ENCODE measurements around the gene TMEM221. TPM values are rescaled to one million over a fixed set of nuclear protein-coding genes. Genes with fewer than 3 reads are reported as not detected.

The TMEM221 gene
- total and polyA plus RNA-seq, 9 of the 15 experiments (the other 6 are each of a cell fraction or from before 2014, with no cell fraction given), result 0.06 to 0.35 TPM; not detected in 7

- TF ChIP-seq, protein P1, sequence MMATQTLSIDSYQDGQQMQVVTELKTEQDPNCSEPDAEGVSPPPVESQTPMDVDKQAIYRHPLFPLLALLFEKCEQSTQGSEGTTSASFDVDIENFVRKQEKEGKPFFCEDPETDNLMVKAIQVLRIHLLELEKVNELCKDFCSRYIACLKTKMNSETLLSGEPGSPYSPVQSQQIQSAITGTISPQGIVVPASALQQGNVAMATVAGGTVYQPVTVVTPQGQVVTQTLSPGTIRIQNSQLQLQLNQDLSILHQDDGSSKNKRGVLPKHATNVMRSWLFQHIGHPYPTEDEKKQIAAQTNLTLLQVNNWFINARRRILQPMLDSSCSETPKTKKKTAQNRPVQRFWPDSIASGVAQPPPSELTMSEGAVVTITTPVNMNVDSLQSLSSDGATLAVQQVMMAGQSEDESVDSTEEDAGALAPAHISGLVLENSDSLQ (IDR thresholded peaks at IDR 0.05), result peak; percentile 82
- peak; percentile 63; the same call in 1 of the 2 replicates for TF ChIP-seq KLF1 (tag; IDR thresholded peaks at IDR 0.05)
- peak; percentile 65 for TF ChIP-seq JUND (IDR thresholded peaks at IDR 0.05; ENCODE audit: borderline replicate concordance, low read depth, low read length)
- peak; percentile 38; the same call in 1 of the 3 replicates for TF ChIP-seq JUND (tag; IDR thresholded peaks at IDR 0.05; ENCODE audit: borderline replicate concordance, low read depth, low read length)
- TF ChIP-seq, protein P2, sequence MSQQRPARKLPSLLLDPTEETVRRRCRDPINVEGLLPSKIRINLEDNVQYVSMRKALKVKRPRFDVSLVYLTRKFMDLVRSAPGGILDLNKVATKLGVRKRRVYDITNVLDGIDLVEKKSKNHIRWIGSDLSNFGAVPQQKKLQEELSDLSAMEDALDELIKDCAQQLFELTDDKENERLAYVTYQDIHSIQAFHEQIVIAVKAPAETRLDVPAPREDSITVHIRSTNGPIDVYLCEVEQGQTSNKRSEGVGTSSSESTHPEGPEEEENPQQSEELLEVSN (IDR thresholded peaks at IDR 0.05; ENCODE audit: borderline replicate concordance in 1 of 2, extremely low read depth in 1 of 2, insufficient read depth in 1 of 2, insufficient read length in 1 of 2, low read depth in 1 of 2, low read length in 1 of 2, poor library complexity in 1 of 2, severe bottlenecking in 1 of 2), result peak; percentile 72 to 74
- TF ChIP-seq HDAC6 (IDR thresholded peaks at IDR 0.05; ENCODE audit: low read depth, low read length), result no peak
- TF ChIP-seq, protein P3, sequence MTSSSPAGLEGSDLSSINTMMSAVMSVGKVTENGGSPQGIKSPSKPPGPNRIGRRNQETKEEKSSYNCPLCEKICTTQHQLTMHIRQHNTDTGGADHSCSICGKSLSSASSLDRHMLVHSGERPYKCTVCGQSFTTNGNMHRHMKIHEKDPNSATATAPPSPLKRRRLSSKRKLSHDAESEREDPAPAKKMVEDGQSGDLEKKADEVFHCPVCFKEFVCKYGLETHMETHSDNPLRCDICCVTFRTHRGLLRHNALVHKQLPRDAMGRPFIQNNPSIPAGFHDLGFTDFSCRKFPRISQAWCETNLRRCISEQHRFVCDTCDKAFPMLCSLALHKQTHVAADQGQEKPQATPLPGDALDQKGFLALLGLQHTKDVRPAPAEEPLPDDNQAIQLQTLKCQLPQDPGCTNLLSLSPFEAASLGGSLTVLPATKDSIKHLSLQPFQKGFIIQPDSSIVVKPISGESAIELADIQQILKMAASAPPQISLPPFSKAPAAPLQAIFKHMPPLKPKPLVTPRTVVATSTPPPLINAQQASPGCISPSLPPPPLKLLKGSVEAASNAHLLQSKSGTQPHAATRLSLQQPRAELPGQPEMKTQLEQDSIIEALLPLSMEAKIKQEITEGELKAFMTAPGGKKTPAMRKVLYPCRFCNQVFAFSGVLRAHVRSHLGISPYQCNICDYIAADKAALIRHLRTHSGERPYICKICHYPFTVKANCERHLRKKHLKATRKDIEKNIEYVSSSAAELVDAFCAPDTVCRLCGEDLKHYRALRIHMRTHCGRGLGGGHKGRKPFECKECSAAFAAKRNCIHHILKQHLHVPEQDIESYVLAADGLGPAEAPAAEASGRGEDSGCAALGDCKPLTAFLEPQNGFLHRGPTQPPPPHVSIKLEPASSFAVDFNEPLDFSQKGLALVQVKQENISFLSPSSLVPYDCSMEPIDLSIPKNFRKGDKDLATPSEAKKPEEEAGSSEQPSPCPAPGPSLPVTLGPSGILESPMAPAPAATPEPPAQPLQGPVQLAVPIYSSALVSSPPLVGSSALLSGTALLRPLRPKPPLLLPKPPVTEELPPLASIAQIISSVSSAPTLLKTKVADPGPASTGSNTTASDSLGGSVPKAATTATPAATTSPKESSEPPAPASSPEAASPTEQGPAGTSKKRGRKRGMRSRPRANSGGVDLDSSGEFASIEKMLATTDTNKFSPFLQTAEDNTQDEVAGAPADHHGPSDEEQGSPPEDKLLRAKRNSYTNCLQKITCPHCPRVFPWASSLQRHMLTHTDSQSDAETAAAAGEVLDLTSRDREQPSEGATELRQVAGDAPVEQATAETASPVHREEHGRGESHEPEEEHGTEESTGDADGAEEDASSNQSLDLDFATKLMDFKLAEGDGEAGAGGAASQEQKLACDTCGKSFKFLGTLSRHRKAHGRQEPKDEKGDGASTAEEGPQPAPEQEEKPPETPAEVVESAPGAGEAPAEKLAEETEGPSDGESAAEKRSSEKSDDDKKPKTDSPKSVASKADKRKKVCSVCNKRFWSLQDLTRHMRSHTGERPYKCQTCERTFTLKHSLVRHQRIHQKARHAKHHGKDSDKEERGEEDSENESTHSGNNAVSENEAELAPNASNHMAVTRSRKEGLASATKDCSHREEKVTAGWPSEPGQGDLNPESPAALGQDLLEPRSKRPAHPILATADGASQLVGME (CRISPR knock-in tag; IDR thresholded peaks at IDR 0.05), result no peak
- peak; percentile 72 for TF ChIP-seq EP400 (IDR thresholded peaks at IDR 0.05)
- no peak for TF ChIP-seq ZNF280B (CRISPR knock-in tag; IDR thresholded peaks at IDR 0.05)
- no peak for TF ChIP-seq ATF1 (CRISPR knock-in tag; IDR thresholded peaks at IDR 0.05)
- TF ChIP-seq ATF1 (tag; IDR thresholded peaks at IDR 0.05), result peak; percentile 95
- TF ChIP-seq ZNF584 (CRISPR knock-in tag; IDR thresholded peaks at IDR 0.05; ENCODE audit: low read depth), result 0 out of 2 replicates have a peak, but pooled peaks have one; percentile 50
- peak; percentile 64 for TF ChIP-seq RBBP5 (IDR thresholded peaks at IDR 0.05; ENCODE audit: borderline replicate concordance, insufficient read depth, low read length, poor library complexity, severe bottlenecking)
- TF ChIP-seq NKRF (IDR thresholded peaks at IDR 0.05; ENCODE audit: borderline replicate concordance), result no peak
Observed at GRCh38 chr19:17419621-17420474, 28.6 kb downstream of the TMEM221 start, which contains the start of gene MVB12A (continued).

Measured in K562 (cell line).